IMR-90 (cell line): ENCODE results near the gene CNP. TPM values are rescaled to one million over a fixed set of nuclear protein-coding genes. Genes with fewer than 3 reads are reported as not detected.

Source experiments
- ATAC-seq: fragments of 200-7000 bp; cut with Tn5 transposase; 2 replicates; pipeline ENCODE4 v1.9.1; 2020; ENCODE audit warnings: low read depth, mild to moderate bottlenecking, moderate library complexity
- BruUV-seq: library from RNA; stranded (reverse); fragments of 400-500 nt; replicated peaks from 2 replicates; lab custom pipeline; 2021; lab: Mats Ljungman, UMichigan
- CTCF ChIA-PET: fragments of 300-600 bp; formaldehyde crosslinking; extraction: SDS; loops from one replicate; lab custom pipeline; 2021; ENCODE audit warnings: antibody characterized with exemption; lab: Yijun Ruan, JAX
- POLR2A ChIA-PET: fragments of 300-600 bp; sonication (Branson Sonifier 250); formaldehyde crosslinking; loops from one replicate; lab custom pipeline; 2022; ENCODE audit warnings: antibody characterized with exemption; ENCODE audit not compliant: unreplicated experiment; lab: Charles Lee
- DNase-seq: peaks from one replicate; pipeline ENCODE4 v3.0.0; 2013
- H2AFZ ChIP-seq: replicated peaks from 2 replicates; pipeline ENCODE3; 2013; ENCODE audit warnings: low read length, mild to moderate bottlenecking; ENCODE audit not compliant: poor library complexity
- H2AK5ac ChIP-seq: 2 replicates; pipeline ENCODE4 v1.6.1; 2013; ENCODE audit warnings: low read depth, low read length, inconsistent platforms
- H2AK9ac ChIP-seq: replicated peaks from 2 replicates; pipeline ENCODE3; 2013; ENCODE audit warnings: mild to moderate bottlenecking, low read depth, low read length, moderate library complexity; ENCODE audit not compliant: poor library complexity
- H2BK120ac ChIP-seq: 2 replicates; pipeline ENCODE4 v1.6.1; 2013; ENCODE audit warnings: low read depth, low read length, inconsistent platforms
- H2BK15ac ChIP-seq: 3 replicates; pipeline ENCODE4 v1.6.1; 2013; ENCODE audit warnings: low read depth, low read length, inconsistent platforms
- H2BK20ac ChIP-seq: 2 replicates; pipeline ENCODE4 v1.6.1; 2013; ENCODE audit warnings: low read depth, mild to moderate bottlenecking, inconsistent platforms, low read length, moderate library complexity
- H2BK5ac ChIP-seq: 2 replicates; pipeline ENCODE4 v1.6.1; 2013; ENCODE audit warnings: mild to moderate bottlenecking, low read depth, low read length, inconsistent platforms; ENCODE audit not compliant: poor library complexity, severe bottlenecking
- H3K14ac ChIP-seq: replicated peaks from 2 replicates; pipeline ENCODE4 v1.6.1; 2013; ENCODE audit warnings: low read depth, low read length, inconsistent platforms
- H3K18ac ChIP-seq: 2 replicates; pipeline ENCODE4 v1.6.1; 2013; ENCODE audit warnings: low read depth, low read length, control low read depth
- H3K23ac ChIP-seq: 2 replicates; pipeline ENCODE4 v1.6.1; 2013; ENCODE audit warnings: low read depth, low read length, inconsistent platforms
- H3K27ac ChIP-seq: 2 replicates; pipeline ENCODE4 v1.5.1; 2013; ENCODE audit warnings: mild to moderate bottlenecking, control low read depth, low read length; ENCODE audit not compliant: insufficient read depth
- H3K27me3 ChIP-seq: 2 replicates; pipeline ENCODE4 v1.6.1; 2013; ENCODE audit warnings: low read length; ENCODE audit not compliant: control insufficient read depth, insufficient read depth
- H3K36me3 ChIP-seq: 2 replicates; pipeline ENCODE4 v1.6.1; 2013; ENCODE audit warnings: low read length, mixed read lengths; ENCODE audit not compliant: control insufficient read depth, insufficient read depth
- H3K4ac ChIP-seq: 2 replicates; pipeline ENCODE4 v1.6.1; 2013; ENCODE audit warnings: low read depth, low read length, inconsistent platforms
- H3K4me1 ChIP-seq: 2 replicates; pipeline ENCODE4 v1.6.1; 2013; ENCODE audit warnings: low read length, mixed read lengths; ENCODE audit not compliant: control insufficient read depth, insufficient read depth
- H3K4me2 ChIP-seq: 2 replicates; pipeline ENCODE4 v1.6.1; 2013; ENCODE audit warnings: low read depth, mild to moderate bottlenecking, control low read depth, low read length, moderate library complexity
- H3K4me3 ChIP-seq: 2 replicates; pipeline ENCODE4 v1.5.1; 2013; ENCODE audit warnings: low read depth, mild to moderate bottlenecking, control low read depth, low read length, moderate library complexity; ENCODE audit not compliant: insufficient read depth
- H3K56ac ChIP-seq: 2 replicates; pipeline ENCODE4 v1.6.1; 2013; ENCODE audit warnings: low read length, inconsistent platforms; ENCODE audit not compliant: insufficient read depth; ENCODE audit errors: extremely low read depth
- H3K79me1 ChIP-seq, 2 experiments: 2 replicates each; pipeline ENCODE4 v1.6.1; 2013; ENCODE audit warnings: low read length in 2 of 2, inconsistent platforms in 1 of 2, low read depth in 1 of 2
- H3K9ac ChIP-seq: 2 replicates; pipeline ENCODE4 v1.6.1; 2013; ENCODE audit warnings: low read depth, low read length, control low read depth
- H3K9me1 ChIP-seq: 2 replicates; pipeline ENCODE4 v1.6.1; 2013; ENCODE audit warnings: low read length, inconsistent platforms; ENCODE audit not compliant: insufficient read depth
- H3K9me3 ChIP-seq: 2 replicates; pipeline ENCODE4 v1.6.1; 2013; ENCODE audit warnings: low read length; ENCODE audit not compliant: control insufficient read depth, insufficient read depth
- H4K20me1 ChIP-seq: 2 replicates; pipeline ENCODE4 v1.6.1; 2013; ENCODE audit warnings: low read length, inconsistent platforms; ENCODE audit not compliant: insufficient read depth
- H4K5ac ChIP-seq: 2 replicates; pipeline ENCODE4 v1.6.1; 2013; ENCODE audit warnings: mild to moderate bottlenecking, low read depth, low read length, control low read depth
- H4K8ac ChIP-seq, 2 experiments: 2 replicates each; pipeline ENCODE4 v1.6.1; 2013; ENCODE audit warnings: low read depth in 2 of 2, low read length in 2 of 2, control low read depth in 1 of 2, inconsistent platforms in 1 of 2
- H4K91ac ChIP-seq: 2 replicates; pipeline ENCODE4 v1.6.1; 2013; ENCODE audit warnings: low read depth, low read length, inconsistent platforms; ENCODE audit not compliant: insufficient read depth
- CEBPB ChIP-seq: IDR thresholded peaks from 2 replicates; pipeline ENCODE4 v1.6.1; 2012; ENCODE audit warnings: low read depth, low read length, improper control_type of control experiment
- CHD1 ChIP-seq: IDR thresholded peaks from 2 replicates; pipeline ENCODE4 v1.6.1; 2012; ENCODE audit warnings: low read depth, low read length, improper control_type of control experiment
- FOS ChIP-seq: fragments of 150-350 bp; IDR thresholded peaks from 2 replicates; pipeline ENCODE4 v1.6.1; 2016; ENCODE audit warnings: low read depth, low read length
- MAZ ChIP-seq: IDR thresholded peaks from 2 replicates; pipeline ENCODE4 v1.6.1; 2012; ENCODE audit warnings: low read depth, mild to moderate bottlenecking, low read length, improper control_type of control experiment, moderate library complexity, borderline replicate concordance
- MXI1 ChIP-seq: IDR thresholded peaks from 2 replicates; pipeline ENCODE4 v1.6.1; 2012; ENCODE audit warnings: low read depth, mild to moderate bottlenecking, low read length, moderate library complexity, borderline replicate concordance
- NFE2L2 ChIP-seq: fragments of 150-350 bp; IDR thresholded peaks from 2 replicates; pipeline ENCODE4 v1.6.1; 2016; ENCODE audit warnings: low read depth, mild to moderate bottlenecking, low read length
- POLR2A ChIP-seq: IDR thresholded peaks from 2 replicates; pipeline ENCODE4 v1.6.1; 2012; ENCODE audit warnings: mild to moderate bottlenecking, low read depth, low read length
- RAD21 ChIP-seq: IDR thresholded peaks from 2 replicates; pipeline ENCODE4 v1.6.1; 2012; ENCODE audit warnings: low read length, improper control_type of control experiment
- SMC3 ChIP-seq: fragments of 150-350 bp; IDR thresholded peaks from 2 replicates; pipeline ENCODE4 v1.6.1; 2016; ENCODE audit warnings: low read depth, mild to moderate bottlenecking, antibody characterized with exemption, low read length, moderate library complexity
- WGBS, 2 experiments: methylation state at CpG; one replicate each; pipeline versions ENCODE4 v1.1.5 to v1.1.7; 2013; ENCODE audit warnings: missing lambda C conversion rate in 2 of 2; ENCODE audit not compliant: insufficient read length in 1 of 2; ENCODE audit errors: extremely low coverage in 2 of 2; 5-methylcytosine and 5-hydroxymethylcytosine counted together
- dilution Hi-C: fragments of 300-500 bp; cut with HindIII; formaldehyde crosslinking; loops from one replicate; pipeline ENCODE4 v1.14.3; 2018; ENCODE audit warnings: low sequenced_read_pairs; ENCODE audit not compliant: unreplicated experiment
- in situ Hi-C: fragments of 300-500 bp; cut with MboI; formaldehyde crosslinking; loops from 3 replicates; pipeline ENCODE4 v1.14.3; 2019; ENCODE audit warnings: low sequenced_read_pairs, inconsistent platforms, mixed read lengths
- intact Hi-C: fragments of 100-400 bp; cut with micrococcal nuclease; formaldehyde crosslinking; loops from 2 replicates; pipeline ENCODE4 v1.10.0; 2022
- polyA plus RNA-seq, 3 experiments: library from polyadenylated mRNA; depleted of rRNA; stranded (reverse); fragments of >200 nt; gene quantifications; 2 replicates each; pipeline ENCODE4 v1.2.3, GENCODE V29; 2012; ENCODE audit warnings: low replicate concordance in 1 of 3
- total RNA-seq: library from RNA; depleted of rRNA; stranded (reverse); fragments of >200 nt; gene quantifications from 2 replicates; pipeline ENCODE4 v1.2.3, GENCODE V29; 2012
- TF ChIP-seq, protein P1 (sequence below): fragments of 150-350 bp; IDR thresholded peaks from 2 replicates; pipeline ENCODE4 v1.6.1; 2016; ENCODE audit warnings: low read depth, mild to moderate bottlenecking, low read length, moderate library complexity, borderline replicate concordance
- TF ChIP-seq, protein P2 (sequence below): fragments of 150-350 bp; IDR thresholded peaks from 2 replicates; pipeline ENCODE4 v1.6.1; 2017; ENCODE audit warnings: mild to moderate bottlenecking, antibody characterized with exemption, low read length, low read depth
- TF ChIP-seq, protein P3 (sequence below): conservative IDR thresholded peaks from 2 replicates; pipeline ENCODE4 v1.5.1; 2012; ENCODE audit warnings: mild to moderate bottlenecking, low read depth, low read length, improper control_type of control experiment

CNP gene
- total and polyA plus RNA-seq, 2 of the 4 experiments (the other 2 are of a cell fraction): 45.5 to 46.4 TPM

DNA sequence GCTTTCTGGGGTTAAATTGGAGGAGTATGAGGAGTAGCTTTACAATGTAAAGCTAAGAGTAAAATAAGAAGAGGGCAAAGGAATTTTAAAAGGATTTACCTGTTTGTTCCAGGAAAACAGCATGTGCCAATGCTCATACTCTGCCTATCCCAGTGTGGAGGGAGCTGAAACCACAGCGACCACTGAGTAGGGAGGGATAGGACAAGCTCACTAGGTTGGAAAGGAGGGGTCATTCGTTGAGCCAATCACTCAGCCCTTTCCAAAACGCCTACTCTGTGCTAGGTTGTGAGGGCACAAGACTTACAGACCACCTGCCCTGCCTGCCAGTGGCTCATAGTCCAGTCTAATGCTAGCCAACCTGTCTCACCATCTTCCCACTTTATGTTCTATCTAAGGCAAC lies 51.7 kb downstream of the CNP start:
- Histone ChIP-seq H2BK120ac (no peak overlapping the region), H3K4ac (no peak overlapping the region; the same call in 1 of the 2 replicates), H2AK5ac (peak overlapping the region; percentile 74; the same call in 1 of the 2 replicates), H3K4me1 (peaks cover 3% of the 10 kb centered on the region; the same call in 1 of the 2 replicates), H3K18ac (no peak overlapping the region), H3K23ac (peak overlapping the region; percentile 13; the same call in 1 of the 2 replicates), H3K79me1 (peaks cover 12 to 49% of the 10 kb centered on the region in 2 experiments), H3K27me3 (no peaks in the 10 kb centered on the region), H4K8ac (peak overlapping the region; percentile 96 to 100; a peak in 3 of 4 replicates), H3K4me3 (no peak overlapping the region), H2AK9ac (no peak overlapping the region), H3K9ac (no peak overlapping the region), H3K27ac (no peak overlapping the region), H3K56ac (no peak overlapping the region), H3K9me1 (peaks cover 8% of the 10 kb centered on the region), H2BK20ac (no peak overlapping the region), H3K9me3 (no peaks in the 10 kb centered on the region), H3K4me2 (peak overlapping the region; percentile 96; the same call in 1 of the 2 replicates), H2BK15ac (no peak overlapping the region), H4K91ac (no peak overlapping the region), H2AFZ (no peak overlapping the region), H3K14ac (no peak overlapping the region), H2BK5ac (no peak overlapping the region), H4K20me1 (peaks cover 12% of the 10 kb centered on the region), H3K36me3 (peaks cover 8% of the 10 kb centered on the region), H4K5ac (peak overlapping the region; percentile 28; the same call in 1 of the 2 replicates)
- dilution Hi-C loops: no loop called here
- BruUV-seq: no TSS peak
- DNase-seq (no peak), ATAC-seq (no peak)
- no CpG with 5 or more reads among the region's 3 CpGs for WGBS, 2 experiments
- TF ChIP-seq CEBPB (no peak), FOS (no peak), RAD21 (no peak), MXI1 (no peak), MAZ (no peak), SMC3 (no peak), POLR2A (no peak), CHD1 (no peak), NFE2L2 (no peak)
- TF ChIP-seq, protein P1, sequence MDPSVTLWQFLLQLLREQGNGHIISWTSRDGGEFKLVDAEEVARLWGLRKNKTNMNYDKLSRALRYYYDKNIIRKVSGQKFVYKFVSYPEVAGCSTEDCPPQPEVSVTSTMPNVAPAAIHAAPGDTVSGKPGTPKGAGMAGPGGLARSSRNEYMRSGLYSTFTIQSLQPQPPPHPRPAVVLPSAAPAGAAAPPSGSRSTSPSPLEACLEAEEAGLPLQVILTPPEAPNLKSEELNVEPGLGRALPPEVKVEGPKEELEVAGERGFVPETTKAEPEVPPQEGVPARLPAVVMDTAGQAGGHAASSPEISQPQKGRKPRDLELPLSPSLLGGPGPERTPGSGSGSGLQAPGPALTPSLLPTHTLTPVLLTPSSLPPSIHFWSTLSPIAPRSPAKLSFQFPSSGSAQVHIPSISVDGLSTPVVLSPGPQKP: no peak
- TF ChIP-seq, protein P2, sequence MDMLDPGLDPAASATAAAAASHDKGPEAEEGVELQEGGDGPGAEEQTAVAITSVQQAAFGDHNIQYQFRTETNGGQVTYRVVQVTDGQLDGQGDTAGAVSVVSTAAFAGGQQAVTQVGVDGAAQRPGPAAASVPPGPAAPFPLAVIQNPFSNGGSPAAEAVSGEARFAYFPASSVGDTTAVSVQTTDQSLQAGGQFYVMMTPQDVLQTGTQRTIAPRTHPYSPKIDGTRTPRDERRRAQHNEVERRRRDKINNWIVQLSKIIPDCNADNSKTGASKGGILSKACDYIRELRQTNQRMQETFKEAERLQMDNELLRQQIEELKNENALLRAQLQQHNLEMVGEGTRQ: no peak
- TF ChIP-seq, protein P3, sequence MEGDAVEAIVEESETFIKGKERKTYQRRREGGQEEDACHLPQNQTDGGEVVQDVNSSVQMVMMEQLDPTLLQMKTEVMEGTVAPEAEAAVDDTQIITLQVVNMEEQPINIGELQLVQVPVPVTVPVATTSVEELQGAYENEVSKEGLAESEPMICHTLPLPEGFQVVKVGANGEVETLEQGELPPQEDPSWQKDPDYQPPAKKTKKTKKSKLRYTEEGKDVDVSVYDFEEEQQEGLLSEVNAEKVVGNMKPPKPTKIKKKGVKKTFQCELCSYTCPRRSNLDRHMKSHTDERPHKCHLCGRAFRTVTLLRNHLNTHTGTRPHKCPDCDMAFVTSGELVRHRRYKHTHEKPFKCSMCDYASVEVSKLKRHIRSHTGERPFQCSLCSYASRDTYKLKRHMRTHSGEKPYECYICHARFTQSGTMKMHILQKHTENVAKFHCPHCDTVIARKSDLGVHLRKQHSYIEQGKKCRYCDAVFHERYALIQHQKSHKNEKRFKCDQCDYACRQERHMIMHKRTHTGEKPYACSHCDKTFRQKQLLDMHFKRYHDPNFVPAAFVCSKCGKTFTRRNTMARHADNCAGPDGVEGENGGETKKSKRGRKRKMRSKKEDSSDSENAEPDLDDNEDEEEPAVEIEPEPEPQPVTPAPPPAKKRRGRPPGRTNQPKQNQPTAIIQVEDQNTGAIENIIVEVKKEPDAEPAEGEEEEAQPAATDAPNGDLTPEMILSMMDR: no peak
- in situ Hi-C loops: no loop called here
- CTCF ChIA-PET: no interaction called here
- POLR2A ChIA-PET: interaction anchor here (0.5 to 0.6 kb wide), 3 partner anchors 124 to 206 kb away, joined by 4 to 5 read pairs (median 4); partner anchors contain the start of gene FKBP10
- intact Hi-C loops: no loop called here
